Esophagus mucosa (tissue), 1 donor: ENCODE measurements around the gene POLR3GL. TPM values are rescaled to one million over a fixed set of nuclear protein-coding genes. Genes with fewer than 3 reads are reported as not detected.

ENCODE experiments used
- ATAC-seq: fragments of 200-7000 bp; cut with Tn5 transposase; one replicate; pipeline ENCODE4 v1.9.1; 2020
- total RNA-seq: library from RNA; stranded (reverse); gene quantifications from one replicate; pipeline ENCODE4 v1.2.4, GENCODE V29; 2023
- donor health status: DM: yes; HTN: yes; CAD: no.

POLR3GL gene
- total RNA-seq, 1 donor from 2014 or later: 6.1 TPM

- ATAC-seq: no peak
Measured at GRCh38 chr1:145977016-145977415, 12.5 kb downstream of the POLR3GL start.

- peak; percentile 63 for ATAC-seq
Measured at GRCh38 chr1:145977486-145978470, 13.3 kb downstream of the POLR3GL start.

GRCh38 chr1:145978471-145978853 is 14.0 kb downstream of the POLR3GL start:
- no peak for ATAC-seq

- ATAC-seq: peak; percentile 93
Measured at GRCh38 chr1:145978854-145979745, 14.6 kb downstream of the POLR3GL start.

- ATAC-seq: peak; percentile 14
Measured at GRCh38 chr1:145979746-145980456, 15.4 kb downstream of the POLR3GL start.

- no peak for ATAC-seq
Measured at GRCh38 chr1:145980457-145980994, 16.0 kb downstream of the POLR3GL start.

- no peak for ATAC-seq
Measured at GRCh38 chr1:145982010-145982723, 17.7 kb downstream of the POLR3GL start.

GRCh38 chr1:145983206-145983675 is 18.8 kb downstream of the POLR3GL start:
- no peak for ATAC-seq

- peak; percentile 44 for ATAC-seq
Measured at GRCh38 chr1:145983960-145984830, 19.7 kb downstream of the POLR3GL start.

GRCh38 chr1:145985129-145985501 is 20.6 kb downstream of the POLR3GL start:
- no peak for ATAC-seq

GRCh38 chr1:145985502-145986439 is 21.3 kb downstream of the POLR3GL start:
- peak; percentile 53 for ATAC-seq

GRCh38 chr1:145986551-145986950 is 22.1 kb downstream of the POLR3GL start:
- no peak for ATAC-seq

GRCh38 chr1:145987926-145988325 is 23.4 kb downstream of the POLR3GL start:
- no peak for ATAC-seq

GRCh38 chr1:145988773-145989172 is 24.3 kb downstream of the POLR3GL start:
- no peak for ATAC-seq

GRCh38 chr1:145990249-145990855 is 25.9 kb downstream of the POLR3GL start:
- ATAC-seq: peak; percentile 11

GRCh38 chr1:145991735-145992412 is 27.4 kb downstream of the POLR3GL start:
- no peak for ATAC-seq

GRCh38 chr1:145992502-145992936 is 28.0 kb downstream of the POLR3GL start:
- no peak for ATAC-seq
